ENCODE data around the gene AMPH.
"Not testable (repeated sequence)": the region's sequence is repeated elsewhere in the genome, so short reads cannot be mapped to it uniquely, and the experiment has no call there.

The AMPH gene

DNA sequence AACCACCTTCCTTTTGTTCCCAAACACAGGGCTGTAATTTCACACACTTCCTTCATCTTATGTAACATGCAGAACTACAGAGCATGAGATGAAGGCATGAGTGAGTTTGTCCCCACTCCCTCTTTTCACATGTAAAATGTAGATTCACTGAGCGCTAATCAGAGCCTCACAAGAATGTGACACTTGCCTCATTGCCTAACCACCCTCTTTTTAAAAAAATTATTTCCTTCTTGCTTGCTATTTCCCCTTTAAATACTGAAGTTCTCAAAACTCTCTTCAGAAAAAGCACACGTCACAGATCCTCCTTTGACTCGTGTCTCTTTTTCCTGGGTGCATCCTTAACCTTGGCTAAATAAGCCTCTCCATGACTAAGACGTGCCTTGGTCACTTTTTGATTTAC lies 236.5 kb downstream of the AMPH start:
- no peak for DNase-seq (ENCODE audit: low spot score)

DNA sequence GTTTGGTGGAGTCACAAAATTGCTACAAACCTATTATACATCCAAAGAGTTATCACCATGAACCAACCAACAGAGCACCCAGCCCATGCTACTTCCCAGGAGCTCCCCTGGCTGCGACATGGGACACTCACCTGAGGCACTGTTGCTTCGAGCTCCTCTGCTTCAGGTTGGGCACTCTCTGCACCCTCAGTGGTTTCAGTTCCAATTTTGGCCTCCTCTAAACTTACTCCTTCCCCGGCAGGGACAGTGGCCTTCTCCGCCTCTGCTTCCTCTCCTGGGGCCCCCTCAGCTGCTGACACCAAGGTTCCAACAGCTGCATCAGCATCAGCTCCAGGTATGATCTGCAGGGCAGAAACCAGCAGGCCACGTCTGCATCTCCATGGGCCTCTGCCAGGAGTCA lies 237.3 kb downstream of the AMPH start:
- no peak for DNase-seq (ENCODE audit: low spot score)

DNA sequence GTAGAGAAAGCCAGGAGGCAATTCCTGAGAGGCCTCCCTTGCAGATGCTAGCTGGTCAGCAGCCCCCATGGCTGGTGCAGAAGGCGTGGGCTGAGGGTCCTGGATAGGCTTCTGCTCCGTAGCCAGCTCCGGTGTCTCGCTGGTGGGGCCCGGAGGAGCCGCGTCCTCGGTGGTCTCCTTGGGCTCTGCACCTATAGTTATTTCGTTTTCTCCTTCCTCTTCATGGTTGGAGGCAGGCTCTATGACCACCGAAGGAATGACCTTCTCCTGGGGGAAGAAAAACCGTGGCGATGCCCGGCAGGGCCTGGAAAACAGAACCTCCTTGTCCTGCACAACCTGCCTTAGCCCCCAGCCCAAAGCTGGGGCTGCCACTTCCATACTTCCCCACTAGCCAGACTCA lies 239.4 kb downstream of the AMPH start:
- DNase-seq (ENCODE audit: low spot score), result no peak

DNA sequence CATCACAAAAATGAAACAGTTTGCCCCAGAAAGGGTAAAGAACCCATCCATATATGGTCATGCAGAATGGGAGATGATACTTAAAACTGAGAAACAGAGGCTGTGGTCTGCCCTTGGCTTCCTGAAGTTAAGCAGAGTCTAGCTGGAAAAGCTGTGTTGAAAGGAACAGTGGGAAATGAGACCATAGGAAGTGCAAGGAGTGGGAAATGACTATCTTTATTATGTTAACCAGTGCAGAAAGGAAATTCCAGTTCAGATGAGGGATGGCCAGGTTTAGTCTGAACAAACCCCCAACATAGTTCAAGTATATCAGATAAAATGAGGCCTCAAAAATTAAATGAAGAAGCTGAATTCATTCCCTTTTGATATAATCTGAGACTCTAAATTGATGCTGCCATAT lies 245.5 kb downstream of the AMPH start:
- DNase-seq (ENCODE audit: low spot score), result no peak

DNA sequence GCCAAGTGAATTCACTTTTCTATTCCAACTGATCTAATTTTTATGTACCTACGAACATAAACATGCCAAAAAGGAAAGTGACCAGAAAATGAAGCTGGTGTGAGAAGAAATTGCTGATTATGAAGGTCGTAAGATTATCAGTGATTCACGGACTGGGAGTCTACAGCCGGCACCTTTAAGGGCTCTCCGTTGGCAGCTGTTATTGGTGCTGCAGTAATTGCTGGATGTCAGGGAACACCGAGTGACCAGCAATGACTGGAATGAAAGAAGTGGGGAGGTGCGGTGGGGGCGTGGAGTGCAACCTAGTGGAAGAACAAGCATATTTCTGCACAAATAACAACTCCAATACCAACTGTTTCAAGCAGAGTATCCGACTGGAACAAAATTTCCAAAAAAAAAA lies 247.9 kb downstream of the AMPH start:
- DNase-seq (ENCODE audit: low spot score), result no peak

DNA sequence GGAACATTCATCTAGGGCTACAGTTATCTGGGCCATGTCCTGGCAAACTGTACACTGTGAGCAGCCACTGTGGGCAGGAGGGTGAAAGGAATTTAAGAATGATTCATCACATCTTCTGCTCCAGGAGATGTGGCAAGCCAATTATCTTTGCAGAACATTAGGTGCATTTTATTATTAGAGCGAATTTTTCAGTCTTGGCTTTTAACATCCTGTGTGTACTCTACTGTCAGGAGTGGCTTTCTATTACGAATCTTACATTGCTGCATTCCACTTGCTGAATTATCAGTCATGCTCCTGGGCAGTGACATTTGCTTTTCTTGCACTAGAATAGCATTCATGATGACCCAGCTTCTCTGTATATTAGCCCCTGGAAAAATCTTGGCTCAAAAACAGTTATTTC lies 248.5 kb downstream of the AMPH start:
- no peak for DNase-seq (ENCODE audit: low spot score)

DNA sequence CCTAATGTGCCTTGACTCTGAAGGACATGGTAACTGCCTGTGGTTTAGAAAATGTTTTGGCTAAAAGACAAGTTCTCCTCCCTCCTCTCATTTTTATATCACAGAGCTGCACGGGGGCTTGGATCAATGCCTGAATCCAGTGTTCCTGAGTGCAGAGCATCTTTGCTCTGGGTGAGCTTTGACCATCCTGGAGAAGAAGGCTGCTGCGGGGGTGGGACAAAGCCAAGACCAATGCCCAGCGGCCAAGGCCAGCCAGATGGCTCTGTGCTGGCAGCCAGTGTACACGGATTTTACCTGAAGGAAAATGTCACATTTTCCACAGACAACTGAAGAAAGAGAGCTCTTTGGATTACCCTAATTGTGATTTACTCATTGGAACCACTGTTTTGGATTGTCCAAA lies 255.7 kb downstream of the AMPH start:
- no peak for DNase-seq (ENCODE audit: low spot score)

DNA sequence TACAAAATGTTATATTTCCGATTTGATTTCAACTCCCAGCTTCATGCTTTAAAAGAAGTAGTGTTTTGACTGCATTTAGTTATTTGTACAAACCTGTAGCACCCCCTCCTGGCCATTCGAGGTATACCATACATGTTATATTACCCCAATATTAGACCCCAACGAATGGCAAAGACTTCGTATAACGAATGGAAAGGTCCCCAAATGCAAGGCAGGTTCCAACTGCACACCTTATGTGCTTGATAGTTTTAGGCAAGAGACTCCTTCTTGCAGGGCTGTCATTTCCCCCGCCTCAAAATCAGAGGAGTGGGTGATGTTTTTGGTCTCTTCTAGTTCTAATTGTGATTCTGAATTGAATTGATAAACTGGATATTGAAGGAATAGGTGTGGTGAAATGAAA lies 256.7 kb downstream of the AMPH start:
- peak; percentile 48 for DNase-seq (ENCODE audit: low spot score)

DNA sequence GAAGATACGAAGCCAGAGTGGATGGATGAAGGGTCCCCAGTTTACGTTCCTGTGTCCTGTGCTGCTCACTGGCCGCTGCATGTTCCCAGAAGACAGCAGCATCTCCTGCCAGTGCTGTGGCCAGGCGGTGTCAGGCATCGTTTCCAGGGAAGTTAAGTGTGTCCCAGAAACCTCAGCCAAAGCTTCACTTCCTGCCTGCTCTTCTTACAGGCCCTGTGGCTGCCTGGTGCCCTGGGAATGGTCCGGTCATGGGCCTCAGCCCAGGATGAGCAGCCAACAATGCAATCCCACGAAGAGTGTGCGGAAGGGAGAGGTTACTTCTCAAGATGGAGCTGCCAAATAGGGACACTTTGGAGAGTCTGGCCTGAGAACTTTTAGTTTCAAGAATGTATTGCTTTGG lies 258.0 kb downstream of the AMPH start:
- no peak for DNase-seq (ENCODE audit: low spot score)

DNA sequence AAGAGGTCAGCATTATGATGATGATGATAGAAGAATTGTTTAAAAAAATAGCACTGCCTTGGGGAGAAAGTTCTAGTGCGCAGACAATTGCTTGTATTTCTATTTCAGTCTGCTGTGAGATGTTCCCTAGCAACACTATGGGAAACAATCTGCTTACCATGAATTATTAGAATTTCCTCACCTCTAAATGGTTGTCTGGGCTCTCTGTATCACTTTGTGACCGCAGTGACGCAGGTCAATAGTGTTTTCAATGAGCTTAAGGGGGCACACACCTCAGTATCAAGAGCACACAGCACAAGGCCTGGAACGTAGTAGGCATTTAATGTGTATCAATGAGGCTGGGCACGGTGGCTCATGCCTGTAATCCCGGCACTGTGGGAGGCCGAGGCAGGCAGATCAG lies 258.9 kb downstream of the AMPH start:
- DNase-seq (ENCODE audit: low spot score), result no peak

DNA sequence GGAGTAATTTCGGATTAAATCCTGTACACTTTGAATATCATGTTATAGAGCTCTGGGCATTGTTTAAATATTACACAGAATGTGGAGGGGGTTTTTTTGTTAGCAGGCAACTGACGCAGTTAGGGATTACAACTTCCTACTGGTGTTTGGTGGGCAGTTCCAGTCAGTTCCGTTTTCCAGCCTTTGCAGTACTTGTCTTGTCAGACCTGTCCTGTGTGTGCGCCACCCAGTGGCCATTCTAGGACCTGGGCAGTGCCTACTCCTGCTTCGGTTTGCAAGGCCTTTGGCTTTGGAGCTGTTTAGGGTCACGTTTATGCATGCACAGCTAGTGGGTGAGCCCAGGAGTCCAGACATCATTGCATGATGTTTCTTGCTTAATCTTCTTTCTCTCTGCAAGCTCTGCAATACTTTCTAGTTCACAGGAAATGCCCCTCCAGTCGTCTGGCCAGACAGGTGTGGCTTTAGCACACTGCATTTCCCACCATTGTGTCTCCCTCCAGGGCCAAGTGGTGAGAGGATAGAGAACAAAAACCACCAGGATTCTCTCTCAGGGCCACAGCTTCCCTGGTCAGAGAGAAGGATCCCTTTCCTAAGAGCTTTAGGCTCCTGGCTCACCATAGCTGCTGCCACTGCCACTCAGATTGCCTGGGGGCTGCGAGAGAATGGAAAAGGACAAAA lies 261.2 kb downstream of the AMPH start:
- peak; percentile 65 for DNase-seq (ENCODE audit: low spot score)

DNA sequence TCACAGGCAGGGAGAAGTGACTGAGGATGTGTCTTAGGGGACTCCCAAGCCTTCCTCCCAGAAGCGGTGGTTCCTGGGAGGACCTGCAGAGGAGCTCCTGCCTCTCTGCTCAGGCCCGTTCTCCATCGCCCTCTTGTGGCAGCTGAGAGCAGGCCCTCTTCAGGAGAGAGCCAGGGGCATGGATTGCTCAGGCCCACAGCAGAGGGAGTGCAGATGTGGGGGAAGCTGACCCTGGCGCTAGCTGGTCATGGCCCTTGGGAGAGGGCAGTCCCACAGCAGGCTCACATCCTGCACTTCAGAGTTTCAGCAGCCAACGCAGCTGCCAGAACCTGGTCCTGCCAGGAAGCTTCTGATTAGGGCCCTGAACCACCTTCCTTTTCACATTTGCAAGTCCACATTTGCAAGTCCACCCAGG lies 263.0 kb downstream of the AMPH start:
- peak; percentile 54 for DNase-seq (ENCODE audit: low spot score)

DNA sequence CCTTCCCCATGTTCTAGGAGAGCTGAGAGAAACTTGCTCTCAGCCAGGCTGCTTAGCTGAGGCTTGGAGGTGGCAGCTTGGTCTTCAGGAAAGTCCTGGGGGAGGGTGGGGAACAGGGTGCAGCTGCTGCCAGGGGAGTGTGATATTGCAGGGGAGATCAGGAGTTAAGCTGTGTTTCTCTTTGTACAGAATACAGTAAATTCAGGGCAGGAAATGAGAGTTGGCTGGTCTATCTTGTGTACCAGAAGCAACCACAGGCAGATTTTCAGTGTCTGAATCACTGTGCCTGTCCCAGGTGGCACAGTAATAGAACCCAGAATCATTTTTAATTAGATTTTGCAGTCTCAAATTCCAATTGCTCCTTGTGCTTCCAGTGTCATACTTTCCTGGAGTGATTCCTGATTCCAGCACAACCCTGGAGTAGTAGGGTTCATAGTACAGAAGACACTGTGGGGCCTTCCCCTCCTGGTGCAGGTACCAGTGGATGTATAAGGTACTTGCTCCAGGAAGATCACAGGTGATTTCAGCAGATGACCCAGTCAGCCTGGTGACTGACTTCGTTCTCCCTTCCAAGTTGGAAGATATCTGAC lies 263.8 kb downstream of the AMPH start:
- no peak for DNase-seq (ENCODE audit: low spot score)

DNA sequence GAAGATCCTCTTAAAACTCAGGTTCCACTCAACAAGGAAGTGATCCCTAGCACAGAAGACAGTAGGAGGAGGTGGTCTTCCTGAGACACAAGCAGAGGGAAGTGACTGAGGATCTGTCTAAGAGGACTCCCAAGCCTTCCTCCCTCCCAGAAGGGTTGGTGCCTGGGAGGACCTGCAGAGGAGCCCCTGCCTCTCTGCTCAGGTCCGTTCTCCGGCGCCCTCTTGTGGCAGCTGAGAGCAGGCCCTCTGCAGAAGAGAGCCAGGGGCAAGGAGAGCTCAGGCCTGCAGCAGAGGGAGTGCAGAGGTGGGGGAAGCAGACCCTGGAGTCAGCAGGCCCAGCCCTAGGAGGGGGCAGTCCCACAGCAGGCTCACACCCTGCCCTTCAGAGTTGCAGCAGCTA lies 267.8 kb downstream of the AMPH start:
- DNase-seq (ENCODE audit: low spot score), result peak; percentile 24

DNA sequence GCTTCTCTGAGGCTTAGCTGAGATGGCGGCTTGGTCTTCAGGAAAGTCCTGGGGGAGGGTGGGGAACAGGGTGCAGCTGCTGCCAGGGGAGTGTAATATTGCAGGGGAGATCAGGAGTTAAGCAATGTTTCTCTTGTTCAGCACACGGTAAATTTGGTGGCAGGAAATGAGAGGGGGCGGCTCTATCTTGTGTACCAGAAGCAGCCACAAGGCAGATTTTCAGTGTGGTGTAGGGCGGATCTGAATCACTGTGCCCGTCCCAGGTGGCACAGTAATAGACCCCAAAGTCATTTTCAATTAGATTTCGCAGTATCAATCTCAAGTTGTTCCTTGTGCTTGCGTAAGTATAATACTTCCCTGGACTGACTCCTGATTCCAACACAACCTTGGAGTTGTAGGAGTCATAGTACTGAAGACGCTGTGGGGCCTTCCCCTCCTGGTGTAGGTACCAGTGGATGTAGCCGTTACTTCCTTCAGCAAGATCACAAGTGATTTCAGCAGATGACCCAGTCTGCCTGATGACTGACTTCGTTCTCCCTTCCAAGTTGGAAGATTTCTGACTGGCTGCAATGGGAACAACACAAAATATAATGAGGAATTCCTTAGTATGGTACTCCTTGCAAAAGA lies 268.4 kb downstream of the AMPH start:
- DNase-seq (ENCODE audit: low spot score), result not testable (repeated sequence)

DNA sequence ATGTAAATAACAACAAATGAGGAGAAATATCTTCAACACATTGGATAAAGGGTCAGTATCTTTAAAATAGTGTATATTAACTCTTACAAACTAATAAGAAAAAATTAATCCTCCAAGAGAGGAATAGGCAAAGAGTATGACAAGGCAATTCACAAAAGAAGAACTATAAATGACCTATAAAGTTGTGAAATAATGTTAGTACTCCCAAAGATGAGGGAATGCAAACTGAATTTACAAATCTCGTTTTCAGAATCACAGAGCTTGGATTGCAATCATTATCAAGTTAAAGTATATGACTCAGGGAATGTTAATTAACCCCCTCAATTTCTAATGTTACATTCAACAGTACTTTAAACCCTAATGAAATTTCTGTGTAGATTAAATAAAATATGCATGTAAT lies 270.4 kb downstream of the AMPH start:
- no peak for DNase-seq (ENCODE audit: low spot score)

DNA sequence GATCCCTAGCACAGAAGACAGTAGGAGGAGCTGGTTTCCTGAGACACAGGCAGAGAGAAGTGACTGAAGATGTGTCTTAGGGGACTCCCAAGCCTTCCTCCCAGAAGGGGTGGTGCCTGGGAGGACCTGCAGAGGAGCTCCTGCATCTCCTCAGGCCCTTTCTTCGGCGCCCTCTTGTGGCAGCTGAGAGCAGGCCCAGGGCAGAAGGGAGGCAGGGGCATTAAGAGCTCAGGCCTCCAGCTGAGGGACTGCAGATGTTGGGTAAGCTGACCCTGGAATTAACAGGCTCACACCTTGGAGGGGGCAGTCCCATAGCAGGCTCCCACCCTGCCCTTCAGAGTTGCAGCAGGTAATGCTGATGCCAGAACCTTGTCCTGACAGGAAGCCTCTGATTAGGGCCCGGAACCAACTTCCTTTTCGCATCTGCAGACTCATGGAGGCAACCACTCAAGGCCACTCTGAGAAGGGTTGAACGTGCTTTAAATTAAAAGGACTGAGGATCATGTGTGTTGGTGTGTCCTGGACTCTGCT lies 272.0 kb downstream of the AMPH start:
- DNase-seq (ENCODE audit: low spot score), result peak; percentile 34

DNA sequence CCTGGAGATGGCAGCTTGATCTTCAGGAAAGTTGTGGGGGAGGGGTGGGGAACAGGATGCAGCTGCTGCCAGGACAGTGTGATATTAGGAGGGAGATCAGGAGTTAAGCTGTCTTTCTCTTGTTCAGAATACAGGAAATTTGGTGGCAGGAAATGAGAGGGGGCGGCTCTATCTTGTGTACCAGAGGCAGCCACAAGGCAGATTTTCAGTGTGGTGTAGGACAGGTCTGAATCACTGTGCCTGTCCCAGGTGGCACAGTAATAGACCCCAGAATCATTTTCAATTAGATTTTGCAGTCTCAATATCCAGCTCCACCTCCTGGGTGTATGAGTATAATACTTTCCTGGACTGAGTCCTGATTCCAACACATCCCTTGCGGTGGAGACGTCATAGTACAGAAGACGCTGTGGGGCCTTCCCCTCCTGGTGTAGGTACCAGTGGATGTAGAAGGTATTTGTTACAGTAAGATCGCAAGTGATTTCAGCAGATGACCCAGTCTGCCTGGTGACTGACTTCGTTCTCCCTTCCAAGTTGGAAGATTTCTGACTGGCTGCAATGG lies 272.8 kb downstream of the AMPH start:
- DNase-seq (ENCODE audit: low spot score), result not testable (repeated sequence)

DNA sequence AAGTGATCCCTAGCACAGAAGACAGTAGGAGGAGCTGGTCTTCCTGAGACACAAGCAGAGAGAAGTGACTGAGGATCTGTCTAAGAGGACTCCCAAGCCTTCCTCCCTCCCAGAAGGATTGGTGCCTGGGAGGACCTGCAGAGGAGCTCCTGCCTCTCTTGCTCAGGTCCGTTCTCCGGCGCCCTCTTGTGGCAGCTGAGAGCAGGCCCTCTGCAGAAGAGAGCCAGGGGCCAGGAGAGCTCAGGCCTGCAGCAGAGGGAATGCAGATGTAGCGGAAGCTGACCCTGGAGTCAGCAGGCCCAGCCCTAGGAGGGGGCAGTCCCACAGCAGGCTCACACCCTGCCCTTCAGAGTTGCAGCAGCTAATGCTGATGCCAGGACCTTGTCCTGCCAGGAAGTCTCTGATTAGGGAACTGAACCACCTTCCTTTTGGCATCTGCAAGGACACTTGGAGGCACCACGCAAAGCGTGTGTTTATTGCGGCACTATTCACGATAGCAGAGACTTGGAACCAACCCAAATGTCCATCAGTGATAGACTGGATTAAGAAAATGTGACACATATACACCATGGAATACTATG lies 276.8 kb downstream of the AMPH start:
- peak; percentile 48 for DNase-seq (ENCODE audit: low spot score)

DNA sequence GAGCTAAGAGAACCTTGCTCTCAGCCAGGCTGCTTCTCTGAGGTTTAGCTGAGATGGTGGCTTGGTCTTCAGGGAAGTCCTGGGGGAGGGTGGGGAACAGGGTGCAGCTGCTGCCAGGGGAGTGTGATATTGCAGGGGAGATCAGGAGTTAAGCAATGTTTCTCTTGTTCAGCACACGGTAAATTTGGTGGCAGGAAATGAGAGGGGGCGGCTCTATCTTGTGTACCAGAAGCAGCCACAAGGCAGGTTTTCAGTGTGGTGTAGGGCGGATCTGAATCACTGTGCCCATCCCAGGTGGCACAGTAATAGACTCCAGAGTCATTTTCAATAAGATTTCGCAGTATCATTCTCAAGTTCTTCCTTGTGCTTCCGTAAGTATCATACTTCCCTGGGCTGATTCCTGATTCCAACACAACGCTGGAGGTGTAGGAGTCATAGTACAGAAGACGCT lies 277.7 kb downstream of the AMPH start:
- DNase-seq (ENCODE audit: low spot score), result not testable (repeated sequence)

DNA sequence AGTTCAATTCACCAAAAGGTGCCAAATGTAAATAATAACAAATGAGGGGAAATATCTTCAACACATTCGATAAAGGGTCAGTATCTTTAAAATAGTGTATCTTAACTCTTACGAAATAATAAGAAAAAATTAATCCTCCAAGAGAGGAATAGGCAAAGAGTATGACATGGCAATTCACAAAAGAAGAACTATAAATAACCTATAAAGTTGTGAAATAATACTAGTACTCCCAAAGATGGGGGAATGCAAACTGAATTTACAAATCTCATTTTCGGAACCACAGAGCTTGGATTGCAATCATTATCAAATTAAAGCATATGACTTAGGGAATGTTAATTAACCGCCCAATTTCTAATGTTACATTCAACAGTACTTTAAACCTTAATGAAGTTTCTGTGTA lies 279.6 kb downstream of the AMPH start:
- DNase-seq (ENCODE audit: low spot score), result no peak

DNA sequence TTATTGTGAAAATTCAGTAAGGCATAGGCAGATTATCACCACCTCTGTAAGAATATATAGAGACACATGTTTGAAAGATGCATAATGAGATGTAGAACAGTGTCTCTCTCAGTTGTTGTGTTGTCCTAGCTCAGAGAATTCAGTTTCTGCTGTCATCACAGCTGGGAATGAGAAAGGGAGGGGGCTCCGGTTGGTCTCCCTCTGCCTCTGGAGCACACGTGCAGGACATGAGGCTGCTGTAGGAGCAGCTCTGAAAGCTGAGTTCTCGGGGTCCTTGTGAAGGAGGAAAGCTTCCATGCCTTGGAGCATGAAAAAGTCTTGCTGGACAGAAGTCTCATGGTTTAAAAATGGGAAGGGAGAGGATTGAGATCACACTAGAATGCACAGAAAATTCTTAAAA lies 280.4 kb downstream of the AMPH start:
- not testable (repeated sequence) for DNase-seq (ENCODE audit: low spot score)

Measured in hematopoietic multipotent progenitor cell treated with erythropoietin and hydrocortisone succinate and interleukin-3 and kit ligand, for 15 days (in vitro differentiated cells).